Parathyroid adenoma (tissue), 2 donors: ENCODE results near the gene CHM.

ENCODE experiments used
- H2AFZ ChIP-seq: fragments of 300-600 bp; sonication (generic); one replicate; pipeline ENCODE4 v1.7.0; 2017; ENCODE audit warnings: antibody characterized with exemption, mild to moderate bottlenecking
- H3K27ac ChIP-seq: fragments of 300-600 bp; sonication (generic); one replicate; pipeline ENCODE4 v1.7.0; 2017
- H3K27me3 ChIP-seq: fragments of 300-600 bp; sonication (generic); one replicate; pipeline ENCODE4 v1.7.0; 2017; ENCODE audit warnings: low read length; ENCODE audit not compliant: control insufficient read depth, insufficient read depth
- H3K36me3 ChIP-seq: fragments of 300-600 bp; sonication (generic); one replicate; pipeline ENCODE4 v1.7.0; 2017; ENCODE audit warnings: low read length; ENCODE audit not compliant: control insufficient read depth, insufficient read depth
- H3K4me1 ChIP-seq: fragments of 300-600 bp; sonication (generic); one replicate; pipeline ENCODE4 v1.7.0; 2017; ENCODE audit warnings: control low read depth
- H3K4me2 ChIP-seq: fragments of 300-600 bp; sonication (generic); one replicate; pipeline ENCODE4 v1.7.0; 2017; ENCODE audit warnings: low read length
- H3K4me3 ChIP-seq: fragments of 300-600 bp; sonication (generic); one replicate; pipeline ENCODE4 v1.7.0; 2017; ENCODE audit warnings: low read depth, low read length
- H3K79me2 ChIP-seq: fragments of 300-600 bp; sonication (generic); one replicate; pipeline ENCODE4 v1.7.0; 2017; ENCODE audit warnings: control low read depth
- H3K9ac ChIP-seq: fragments of 300-600 bp; sonication (generic); one replicate; pipeline ENCODE4 v1.7.0; 2017; ENCODE audit warnings: mild to moderate bottlenecking
- H3K9me3 ChIP-seq: fragments of 300-600 bp; sonication (generic); one replicate; pipeline ENCODE4 v1.7.0; 2017; ENCODE audit warnings: low read length; ENCODE audit not compliant: control insufficient read depth
- TF ChIP-seq, protein P1 (sequence below): fragments of 300-600 bp; sonication (generic); IDR thresholded peaks from one replicate; pipeline ENCODE4 v1.7.0; 2017; ENCODE audit warnings: antibody characterized with exemption, mild to moderate bottlenecking
- donor health status: primary hyperparathyroidism.

CHM gene

GRCh38 chrX:86047174-86047935, at the start of gene CHM:
Gene CHM (minus strand): TSS chrX:86047558. CDS start chrX:86047532, 26 bp downstream.
- Histone ChIP-seq H3K4me3 (peak within 1 kb of the TSS; percentile 78), H2AFZ (peak within 1 kb of the TSS; percentile 89), H3K79me2 (peaks cover 9% of the 10 kb centered on the region), H3K27ac (peak within 1 kb of the TSS; percentile 91), H3K27me3 (no peaks in the 10 kb centered on the region), H3K36me3 (no peaks in the 10 kb centered on the region), H3K9ac (no peak within 1 kb of the TSS), H3K9me3 (no peaks in the 10 kb centered on the region), H3K4me1 (peaks cover 3% of the 10 kb centered on the region), H3K4me2 (peak within 1 kb of the TSS; percentile 78)
- TF ChIP-seq, protein P1, sequence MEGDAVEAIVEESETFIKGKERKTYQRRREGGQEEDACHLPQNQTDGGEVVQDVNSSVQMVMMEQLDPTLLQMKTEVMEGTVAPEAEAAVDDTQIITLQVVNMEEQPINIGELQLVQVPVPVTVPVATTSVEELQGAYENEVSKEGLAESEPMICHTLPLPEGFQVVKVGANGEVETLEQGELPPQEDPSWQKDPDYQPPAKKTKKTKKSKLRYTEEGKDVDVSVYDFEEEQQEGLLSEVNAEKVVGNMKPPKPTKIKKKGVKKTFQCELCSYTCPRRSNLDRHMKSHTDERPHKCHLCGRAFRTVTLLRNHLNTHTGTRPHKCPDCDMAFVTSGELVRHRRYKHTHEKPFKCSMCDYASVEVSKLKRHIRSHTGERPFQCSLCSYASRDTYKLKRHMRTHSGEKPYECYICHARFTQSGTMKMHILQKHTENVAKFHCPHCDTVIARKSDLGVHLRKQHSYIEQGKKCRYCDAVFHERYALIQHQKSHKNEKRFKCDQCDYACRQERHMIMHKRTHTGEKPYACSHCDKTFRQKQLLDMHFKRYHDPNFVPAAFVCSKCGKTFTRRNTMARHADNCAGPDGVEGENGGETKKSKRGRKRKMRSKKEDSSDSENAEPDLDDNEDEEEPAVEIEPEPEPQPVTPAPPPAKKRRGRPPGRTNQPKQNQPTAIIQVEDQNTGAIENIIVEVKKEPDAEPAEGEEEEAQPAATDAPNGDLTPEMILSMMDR: no peak

- no peaks in the 10 kb centered on the region for H3K36me3 ChIP-seq
- H3K4me2 ChIP-seq: no peak overlapping the region
Measured at GRCh38 chrX:86078650-86079049, 31.3 kb upstream of the CHM start.

DNA sequence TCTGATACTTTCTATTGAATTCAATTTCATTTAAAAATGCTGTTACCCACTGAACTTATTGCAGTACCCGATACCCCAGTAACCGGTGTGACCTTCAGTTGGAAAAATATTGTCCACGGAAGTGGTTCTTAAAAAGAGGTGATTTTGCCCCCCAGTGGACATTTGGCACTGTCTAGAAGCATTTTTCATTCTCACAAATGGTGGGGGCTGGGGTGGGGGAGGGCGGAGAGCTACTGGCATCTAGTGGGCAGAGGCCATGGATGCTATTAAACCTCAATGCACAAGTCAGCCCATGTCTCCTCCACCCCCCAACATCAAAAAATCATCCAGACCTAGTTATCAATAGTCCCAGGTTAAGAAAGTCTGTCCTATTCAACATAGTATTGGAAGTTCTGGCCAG, 19.6 kb upstream of the CHM start:
- TF ChIP-seq, protein P1: no peak
- no peak overlapping the region for H2AFZ ChIP-seq
- H3K79me2 ChIP-seq: no peaks in the 10 kb centered on the region
- no peak overlapping the region for H3K9ac ChIP-seq
- no peaks in the 10 kb centered on the region for H3K4me1 ChIP-seq
- H3K36me3 ChIP-seq: no peaks in the 10 kb centered on the region
- no peaks in the 10 kb centered on the region for H3K27me3 ChIP-seq
- no peak overlapping the region for H3K4me3 ChIP-seq
- no peaks in the 10 kb centered on the region for H3K9me3 ChIP-seq
- no peak overlapping the region for H3K27ac ChIP-seq
- H3K4me2 ChIP-seq: no peak overlapping the region

More at GRCh38 chrX:86078650-86079049, 31.3 kb upstream of the CHM start:
- Histone ChIP-seq H3K9me3 (no peaks in the 10 kb centered on the region), H3K79me2 (no peaks in the 10 kb centered on the region), H3K4me1 (no peaks in the 10 kb centered on the region), H2AFZ (no peak overlapping the region), H3K27ac (no peak overlapping the region), H3K4me3 (no peak overlapping the region), H3K9ac (no peak overlapping the region), H3K27me3 (no peaks in the 10 kb centered on the region)
- TF ChIP-seq, protein P1: no peak

DNA sequence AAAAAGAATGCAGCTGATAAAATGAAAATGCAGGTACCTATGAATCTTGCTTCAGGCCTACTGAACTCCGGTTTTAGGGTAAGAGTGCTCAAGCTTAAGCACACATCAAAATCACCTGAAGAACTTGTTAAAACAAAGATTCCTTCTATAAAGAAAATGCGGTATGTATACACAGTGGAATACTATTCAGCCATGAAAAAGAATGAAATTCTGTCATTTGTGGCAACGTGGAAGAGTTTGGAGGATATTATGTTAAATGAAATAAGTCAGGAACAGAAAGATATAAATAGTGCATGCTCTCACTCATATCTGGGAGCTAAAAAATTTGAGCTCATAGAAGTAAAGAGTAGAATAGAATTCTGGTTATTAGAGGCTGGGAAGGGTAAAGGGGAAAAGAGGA, 14.0 kb upstream of the CHM start:
- Histone ChIP-seq H3K27ac (no peak overlapping the region), H3K27me3 (no peaks in the 10 kb centered on the region)
- TF ChIP-seq, protein P1: no peak

DNA sequence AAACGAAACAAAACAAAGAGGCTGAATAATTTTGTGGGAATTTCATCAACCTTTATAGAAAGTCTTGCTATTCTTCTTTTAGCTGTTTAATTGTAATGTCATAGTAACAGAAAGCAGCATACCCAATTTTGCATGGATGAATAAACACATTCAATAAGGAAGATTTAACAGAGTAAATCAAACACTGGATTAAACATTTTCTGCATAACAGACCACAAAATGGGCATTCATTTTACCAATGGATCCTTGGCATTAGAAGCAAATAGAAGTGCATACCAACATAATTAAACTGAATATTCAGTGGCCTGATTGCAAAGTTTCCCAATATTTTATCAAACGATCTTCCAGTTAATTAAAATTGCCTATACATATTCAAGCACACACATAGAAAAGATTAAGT, 4.4 kb upstream of the CHM start:
- Histone ChIP-seq H3K27me3 (no peaks in the 10 kb centered on the region), H3K4me2 (no peak overlapping the region), H3K36me3 (no peaks in the 10 kb centered on the region), H3K79me2 (peaks cover under 1% of the 10 kb centered on the region), H3K4me1 (no peaks in the 10 kb centered on the region), H3K4me3 (no peak overlapping the region), H2AFZ (no peak overlapping the region), H3K27ac (no peak overlapping the region), H3K9ac (no peak overlapping the region), H3K9me3 (no peaks in the 10 kb centered on the region)
- TF ChIP-seq, protein P1: no peak

More for the DNA sequence above, 14.0 kb upstream of the CHM start:
- H3K4me1 ChIP-seq: no peaks in the 10 kb centered on the region
- H3K79me2 ChIP-seq: no peaks in the 10 kb centered on the region
- no peak overlapping the region for H3K9ac ChIP-seq
- H3K9me3 ChIP-seq: no peaks in the 10 kb centered on the region
- no peak overlapping the region for H3K4me2 ChIP-seq
- no peaks in the 10 kb centered on the region for H3K36me3 ChIP-seq
- H2AFZ ChIP-seq: no peak overlapping the region
- no peak overlapping the region for H3K4me3 ChIP-seq
